Left lung (tissue), 10 donors: ENCODE data around the gene GRIN2D. TPM values are rescaled to one million over a fixed set of nuclear protein-coding genes. Genes with fewer than 3 reads are reported as not detected.

Experiments
- ATAC-seq: fragments of 200-7000 bp; cut with Tn5 transposase; one replicate; pipeline ENCODE4 v1.9.1; 2020; ENCODE audit warnings: moderate library complexity
- DNase-seq, 4 donors: peaks; one replicate each; pipeline ENCODE4 v3.0.0-alpha.2; 2013 to 2020
- H3K27ac ChIP-seq, 2 donors: fragments of 200-600 bp; sonication (generic) in 1 of 2; one replicate each; pipeline versions ENCODE4 v1.5.0 to v1.8.0; 2020 to 2021
- H3K27me3 ChIP-seq, 2 donors: fragments of 200-600 bp; sonication (generic) in 1 of 2; one replicate each; pipeline versions ENCODE4 v1.5.0 to v1.8.0; 2020 to 2021
- H3K36me3 ChIP-seq, 2 donors: fragments of 200-600 bp; sonication (generic) in 1 of 2; one replicate each; pipeline versions ENCODE4 v1.5.0 to v1.8.0; 2020 to 2021
- H3K4me1 ChIP-seq, 2 donors: fragments of 200-600 bp; one replicate each; pipeline ENCODE4 v1.8.0; 2021
- H3K4me3 ChIP-seq, 2 donors: fragments of 200-600 bp; sonication (generic) in 1 of 2; one replicate each; pipeline versions ENCODE4 v1.5.0 to v1.8.0; 2020 to 2021; ENCODE audit warnings: mild to moderate bottlenecking in 1 of 2
- H3K9me3 ChIP-seq, 2 donors: fragments of 200-600 bp; sonication (generic) in 1 of 2; one replicate each; pipeline versions ENCODE4 v1.5.0 to v1.8.0; 2020 to 2021
- CTCF ChIP-seq, 2 donors: fragments of 200-600 bp; sonication (generic) in 1 of 2; IDR thresholded peaks; one replicate each; pipeline versions ENCODE4 v1.5.0 to v1.8.0; 2021; ENCODE audit warnings: antibody characterized with exemption in 2 of 2
- intact Hi-C, 2 donors: fragments of 100-400 bp; cut with DNase I; formaldehyde crosslinking; loops; one replicate each; pipeline versions ENCODE4 v1.11.2 to v1.14.2; 2022
- polyA plus RNA-seq, 6 donors: library from polyadenylated mRNA; unstranded; fragments of 120-200 nt; gene quantifications; one replicate each; pipeline ENCODE4 v1.2.1, GENCODE V29; 2013; ENCODE audit not compliant: insufficient read length in 6 of 6
- total RNA-seq, 2 donors: library from RNA; stranded (reverse); fragmentation: NEBNext Ultra II Directional; extraction: Animal tissue kit (Norgen Biotek cat#: 25700); gene quantifications; one replicate each; pipeline ENCODE4 v1.2.1, GENCODE V29; 2021
- donor health status: DM: no; HTN: yes; CAD: no.
- donor health status: DM: no; HTN: no; CAD: no.

GRIN2D gene
- total and polyA plus RNA-seq, 8 donors: 0.25 to 1.3 (median 0.34) TPM

DNA sequence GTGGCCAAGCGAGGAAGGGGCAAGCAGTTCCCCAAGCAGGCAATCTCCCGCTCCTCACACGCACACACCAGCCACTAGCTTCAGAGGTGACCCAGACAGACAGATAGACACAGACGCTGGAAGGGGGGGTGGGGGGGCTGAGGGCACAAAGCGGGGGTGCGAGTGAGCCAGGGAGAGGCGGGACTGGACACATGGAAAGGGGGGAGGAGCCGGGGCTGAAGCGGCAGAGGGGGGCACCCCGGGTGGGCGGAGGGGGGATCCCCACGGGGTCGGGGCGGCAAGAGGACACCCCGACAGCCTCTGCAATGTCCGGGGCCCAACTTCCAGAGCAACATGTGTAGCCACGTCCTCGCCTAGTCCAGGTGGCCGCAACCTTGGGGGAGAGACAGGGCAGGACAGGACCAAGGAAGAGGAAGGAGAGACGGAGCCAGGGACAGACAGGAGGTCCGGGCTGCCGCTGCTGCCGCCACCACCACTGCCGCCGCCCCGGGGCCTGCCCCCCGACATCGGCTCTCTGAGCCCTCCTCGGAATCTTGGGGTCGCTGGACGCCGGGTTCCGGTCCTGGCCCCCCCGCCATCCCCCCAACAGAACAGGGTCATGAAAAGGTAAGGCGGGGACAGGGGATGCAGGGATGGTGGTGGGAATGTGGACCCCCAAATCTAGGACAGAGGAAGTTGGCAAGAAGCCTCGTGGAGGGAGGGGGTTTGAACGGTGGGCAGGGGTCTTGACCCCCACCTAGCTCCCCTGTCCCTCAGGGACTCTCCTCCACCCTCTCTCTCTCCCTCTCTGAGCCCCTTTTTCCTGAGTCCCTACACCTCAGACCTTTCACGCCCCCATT lies 1.1 kb downstream of the GRIN2D start:
- no peak for DNase-seq
- no peak for TF ChIP-seq CTCF (IDR thresholded peaks at IDR 0.05)
- H3K4me1 ChIP-seq: peaks cover 0 to 37% of the 10 kb centered on the region in 2 donors
- intact Hi-C loops: no loop called here
- H3K4me3 ChIP-seq: no peak overlapping the region
- H3K36me3 ChIP-seq: peaks cover 0 to under 1% of the 10 kb centered on the region in 2 donors
- no peaks in the 10 kb centered on the region for H3K9me3 ChIP-seq
- no peak for ATAC-seq
- H3K27me3 ChIP-seq: peaks cover 44 to 68% of the 10 kb centered on the region in 2 donors
- no peak overlapping the region for H3K27ac ChIP-seq

GRCh38 chr19:48395170-48395455 lies 1.6 kb downstream of the GRIN2D start:
- intact Hi-C loops: no loop called here
- Histone ChIP-seq H3K4me1 (peaks cover 0 to 37% of the 10 kb centered on the region in 2 donors), H3K27me3 (peaks cover 44 to 68% of the 10 kb centered on the region in 2 donors), H3K4me3 (no peak overlapping the region), H3K27ac (no peak overlapping the region), H3K9me3 (no peaks in the 10 kb centered on the region), H3K36me3 (no peaks in the 10 kb centered on the region)
- DNase-seq (no peak), ATAC-seq (no peak)
- TF ChIP-seq CTCF (IDR thresholded peaks at IDR 0.05): no peak

DNA sequence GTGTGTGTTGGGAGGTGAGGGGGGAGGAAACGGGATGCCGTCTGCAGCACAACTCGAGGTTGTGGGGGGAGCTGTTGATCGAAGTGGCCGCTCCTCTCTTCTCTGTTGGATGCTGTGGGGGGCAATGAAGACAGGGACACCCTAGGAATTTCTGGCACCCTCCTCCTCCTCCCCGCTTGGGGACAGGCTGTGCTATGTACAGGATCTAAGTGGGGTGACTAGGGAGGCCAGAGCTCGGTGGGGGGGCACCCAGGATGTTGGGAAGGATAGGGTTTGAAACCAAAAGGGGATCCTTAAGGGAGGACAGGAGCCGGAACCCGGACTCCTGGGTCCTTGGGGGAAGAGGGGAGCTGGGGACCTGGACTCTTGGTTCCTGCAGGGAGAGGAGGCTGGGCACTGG lies 2.0 kb downstream of the GRIN2D start:
- Histone ChIP-seq H3K27ac (no peak overlapping the region), H3K9me3 (no peaks in the 10 kb centered on the region), H3K4me3 (no peak overlapping the region), H3K4me1 (peaks cover 0 to 37% of the 10 kb centered on the region in 2 donors), H3K36me3 (no peaks in the 10 kb centered on the region), H3K27me3 (peaks cover 44 to 68% of the 10 kb centered on the region in 2 donors)
- DNase-seq (no peak), ATAC-seq (no peak)
- intact Hi-C loops: no loop called here
- no peak for TF ChIP-seq CTCF (IDR thresholded peaks at IDR 0.05)

DNA sequence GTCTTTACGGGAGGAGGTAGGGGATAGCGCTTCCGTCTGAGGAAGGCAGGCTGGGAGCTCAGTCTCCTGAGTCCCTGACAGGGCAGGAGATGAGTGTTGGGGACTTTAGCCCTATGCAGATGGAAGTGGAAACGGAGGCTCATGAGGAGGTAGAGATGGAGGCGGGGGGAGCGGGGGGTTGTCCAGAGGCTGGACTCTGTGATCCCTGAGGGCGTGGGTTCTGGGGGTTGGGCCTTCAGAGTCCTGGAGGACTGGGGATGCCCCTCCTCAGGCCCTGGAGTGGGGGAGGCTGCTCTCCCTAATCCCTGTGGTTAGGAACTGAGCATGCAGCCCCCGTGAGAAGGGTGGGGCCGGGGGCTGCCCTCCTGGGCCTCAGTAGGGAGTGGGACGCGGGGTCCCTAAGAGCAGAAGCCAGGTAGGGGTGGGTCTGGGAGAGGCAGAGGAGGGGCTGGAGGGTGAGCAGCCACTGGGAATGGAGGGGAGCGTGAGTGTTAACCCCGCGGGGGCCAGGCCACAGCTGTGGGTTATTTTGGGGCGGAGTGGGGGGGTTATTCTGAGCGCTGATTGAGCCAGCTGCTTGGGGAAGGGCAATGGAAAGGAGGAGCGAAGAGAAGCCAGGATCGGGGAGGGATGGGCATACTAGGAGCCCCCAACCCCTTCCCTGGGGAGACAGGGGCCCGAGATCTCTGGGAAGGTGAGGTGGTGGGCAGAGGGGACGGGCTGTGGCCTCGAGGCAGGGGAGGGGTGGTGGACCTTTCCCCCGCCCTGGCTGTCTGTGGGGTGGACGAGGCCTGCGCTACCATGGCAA lies 2.8 kb downstream of the GRIN2D start:
- ATAC-seq: no peak
- no peak for TF ChIP-seq CTCF (IDR thresholded peaks at IDR 0.05)
- peaks cover 0 to 37% of the 10 kb centered on the region in 2 donors for H3K4me1 ChIP-seq
- no peak overlapping the region for H3K4me3 ChIP-seq
- DNase-seq: no peak
- H3K36me3 ChIP-seq: no peaks in the 10 kb centered on the region
- H3K27ac ChIP-seq: no peak overlapping the region
- peaks cover 44 to 68% of the 10 kb centered on the region in 2 donors for H3K27me3 ChIP-seq
- H3K9me3 ChIP-seq: no peaks in the 10 kb centered on the region
- intact Hi-C loops: no loop called here

DNA sequence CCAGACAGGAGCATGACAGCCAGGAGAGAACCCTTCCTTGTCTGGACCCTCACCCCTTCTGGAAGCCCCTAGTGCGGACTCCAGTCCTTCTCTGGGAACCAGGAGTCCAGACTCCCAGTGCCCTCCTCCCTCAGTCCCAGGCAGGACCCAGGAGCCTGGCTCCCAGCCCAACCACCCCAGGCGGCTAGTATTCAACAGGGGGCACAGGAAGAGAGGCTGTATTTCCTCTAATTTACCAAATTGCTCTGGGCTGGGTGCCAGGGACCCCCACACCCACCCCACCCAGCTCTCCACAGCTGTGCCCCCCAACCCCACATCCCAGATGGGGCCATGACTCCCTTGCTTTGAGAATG lies 3.3 kb downstream of the GRIN2D start:
- H3K4me1 ChIP-seq: peaks cover 0 to 37% of the 10 kb centered on the region in 2 donors
- no peaks in the 10 kb centered on the region for H3K9me3 ChIP-seq
- ATAC-seq (no peak), DNase-seq (no peak)
- no peaks in the 10 kb centered on the region for H3K36me3 ChIP-seq
- peaks cover 44 to 68% of the 10 kb centered on the region in 2 donors for H3K27me3 ChIP-seq
- H3K27ac ChIP-seq: no peak overlapping the region
- no peak overlapping the region for H3K4me3 ChIP-seq
- TF ChIP-seq CTCF (IDR thresholded peaks at IDR 0.05): no peak
- intact Hi-C loops: no loop called here
